Naive B cell (primary cell): Measurements from ENCODE around the gene AFF3. TPM values are rescaled to one million over a fixed set of nuclear protein-coding genes. Genes with fewer than 3 reads are reported as not detected.

Experiments
- ATAC-seq, 2 donors: fragments of 150-1000 bp; cut with Tn5 transposase; 2 replicates each; pipeline ENCODE4 v1.10.0; 2021; ENCODE audit warnings: low read depth in 2 of 2, mild to moderate bottlenecking in 2 of 2, moderate library complexity in 2 of 2
- DNase-seq: peaks from one replicate; pipeline ENCODE4 v3.0.0; 2022
- H3K27ac Mint-ChIP-seq, 6 donors: one replicate each; pipeline ENCODE4 v1.8.0; 2020 to 2022; ENCODE audit warnings: mild to moderate bottlenecking in 6 of 6, mixed read lengths in 6 of 6, moderate library complexity in 5 of 6, inconsistent platforms in 2 of 6
- H3K27me3 Mint-ChIP-seq, 3 donors: one replicate each; pipeline ENCODE4 v1.8.0; 2021 to 2022; ENCODE audit warnings: mixed read lengths in 3 of 3, mild to moderate bottlenecking in 1 of 3
- H3K36me3 Mint-ChIP-seq, 2 donors: one replicate each; pipeline ENCODE4 v1.8.0; 2020 to 2022; ENCODE audit warnings: mixed read lengths in 2 of 2, inconsistent platforms in 1 of 2, mild to moderate bottlenecking in 1 of 2
- H3K4me1 Mint-ChIP-seq, 3 donors: one replicate each; pipeline ENCODE4 v1.8.0; 2020 to 2022; ENCODE audit warnings: mixed read lengths in 3 of 3, inconsistent platforms in 1 of 3, mild to moderate bottlenecking in 1 of 3, moderate library complexity in 1 of 3
- H3K4me3 Mint-ChIP-seq, 8 donors: one replicate each; pipeline ENCODE4 v1.8.0; 2020 to 2022; ENCODE audit warnings: mild to moderate bottlenecking in 8 of 8, mixed read lengths in 8 of 8, moderate library complexity in 8 of 8, inconsistent platforms in 2 of 8
- H3K9me3 Mint-ChIP-seq, 7 donors: one replicate each; pipeline ENCODE4 v1.8.0; 2020 to 2022; ENCODE audit warnings: mixed read lengths in 7 of 7, mild to moderate bottlenecking in 5 of 7, inconsistent platforms in 2 of 7, moderate library complexity in 1 of 7
- polyA plus RNA-seq, 6 donors: library from polyadenylated mRNA; unstranded; fragments of 300-500 nt; fragmentation: Illumina TruSeq; gene quantifications; one replicate each; pipeline ENCODE4 v1.2.3, GENCODE V29; 2021; ENCODE audit warnings: low read depth in 6 of 6

AFF3 gene
- polyA plus RNA-seq, 6 donors from 2014 or later, result 43.8 to 255 (median 96.8) TPM

GRCh38 chr2:100137866-100138570, 4.4 kb downstream of the AFF3 start:
- Mint-ChIP-seq H3K36me3 (peaks cover 18 to 25% of the 10 kb centered on the region in 2 donors), H3K9me3 (peaks cover 0 to 2% (median 0%) of the 10 kb centered on the region in 7 donors), H3K27me3 (no peaks in the 10 kb centered on the region), H3K4me3 (peak overlapping the region in 5 of 8 donors; percentile 92 to 100 (median 98)), H3K4me1 (peaks cover 34 to 45% (median 43%) of the 10 kb centered on the region in 3 donors), H3K27ac (peak overlapping the region; percentile 56 to 92 (median 82))
- ATAC-seq (no peak), DNase-seq (no peak)

DNA sequence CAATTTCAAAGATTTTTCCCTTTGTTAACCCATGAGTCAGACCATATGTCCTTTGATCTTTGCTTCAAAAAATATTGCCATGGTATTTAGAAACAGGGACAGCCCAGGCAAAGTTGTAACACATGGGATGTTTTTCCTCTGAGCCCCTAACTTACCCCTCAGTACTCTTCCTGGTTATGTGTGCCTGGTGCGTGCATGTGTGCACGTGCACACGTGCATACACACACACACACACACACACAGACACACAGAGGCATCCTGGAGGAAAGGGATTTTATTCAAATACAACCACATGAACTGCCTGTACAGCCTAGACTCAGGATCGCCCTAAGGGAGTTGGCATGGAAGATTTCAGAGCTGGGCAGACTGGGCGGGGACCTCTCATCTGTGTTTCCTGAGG, 5.1 kb downstream of the AFF3 start:
- Mint-ChIP-seq H3K9me3 (peaks cover 0 to 2% (median 0%) of the 10 kb centered on the region in 7 donors), H3K36me3 (peaks cover 14 to 22% of the 10 kb centered on the region in 2 donors), H3K27me3 (no peaks in the 10 kb centered on the region), H3K4me1 (peaks cover 32 to 42% (median 42%) of the 10 kb centered on the region in 3 donors), H3K27ac (peak overlapping the region in 5 of 6 donors; percentile 69 to 92 (median 80)), H3K4me3 (peak overlapping the region in 5 of 8 donors; percentile 92 to 100 (median 98))
- DNase-seq (no peak), ATAC-seq (no peak)

GRCh38 chr2:100136310-100136709, 6.1 kb downstream of the AFF3 start:
- Mint-ChIP-seq H3K27ac (no peak overlapping the region), H3K4me3 (no peak overlapping the region), H3K36me3 (peaks cover 8 to 12% of the 10 kb centered on the region in 2 donors), H3K4me1 (peaks cover 39 to 51% (median 48%) of the 10 kb centered on the region in 3 donors), H3K9me3 (no peaks in the 10 kb centered on the region), H3K27me3 (no peaks in the 10 kb centered on the region)
- peak; percentile 13 to 27 for ATAC-seq
- DNase-seq, result peak; percentile 32

DNA sequence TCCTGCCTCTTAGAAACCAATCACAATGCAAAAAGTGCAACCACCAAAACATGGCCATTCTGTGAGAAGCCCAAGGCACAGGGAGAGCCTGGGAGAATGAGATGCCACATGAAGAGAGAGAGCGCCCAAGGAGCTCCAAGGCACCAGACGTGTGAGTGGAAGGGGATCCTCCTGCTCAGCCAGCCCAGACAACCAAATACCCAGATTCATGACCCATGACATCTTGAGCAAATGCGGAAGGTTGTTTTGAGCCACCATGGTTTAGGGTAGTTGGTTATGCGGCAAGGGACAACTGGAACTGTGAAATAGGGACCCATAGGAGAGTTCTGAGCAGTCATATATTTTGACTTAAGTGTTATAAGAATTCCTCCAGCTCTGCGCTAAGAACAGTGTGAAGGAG, 7.0 kb downstream of the AFF3 start:
- Mint-ChIP-seq H3K9me3 (no peaks in the 10 kb centered on the region), H3K36me3 (peaks cover 3 to 5% of the 10 kb centered on the region in 2 donors), H3K4me1 (peaks cover 40 to 57% (median 51%) of the 10 kb centered on the region in 3 donors), H3K27me3 (no peaks in the 10 kb centered on the region), H3K4me3 (no peak overlapping the region), H3K27ac (no peak overlapping the region)
- DNase-seq, result no peak
- peak; percentile 63 to 69 for ATAC-seq

DNA sequence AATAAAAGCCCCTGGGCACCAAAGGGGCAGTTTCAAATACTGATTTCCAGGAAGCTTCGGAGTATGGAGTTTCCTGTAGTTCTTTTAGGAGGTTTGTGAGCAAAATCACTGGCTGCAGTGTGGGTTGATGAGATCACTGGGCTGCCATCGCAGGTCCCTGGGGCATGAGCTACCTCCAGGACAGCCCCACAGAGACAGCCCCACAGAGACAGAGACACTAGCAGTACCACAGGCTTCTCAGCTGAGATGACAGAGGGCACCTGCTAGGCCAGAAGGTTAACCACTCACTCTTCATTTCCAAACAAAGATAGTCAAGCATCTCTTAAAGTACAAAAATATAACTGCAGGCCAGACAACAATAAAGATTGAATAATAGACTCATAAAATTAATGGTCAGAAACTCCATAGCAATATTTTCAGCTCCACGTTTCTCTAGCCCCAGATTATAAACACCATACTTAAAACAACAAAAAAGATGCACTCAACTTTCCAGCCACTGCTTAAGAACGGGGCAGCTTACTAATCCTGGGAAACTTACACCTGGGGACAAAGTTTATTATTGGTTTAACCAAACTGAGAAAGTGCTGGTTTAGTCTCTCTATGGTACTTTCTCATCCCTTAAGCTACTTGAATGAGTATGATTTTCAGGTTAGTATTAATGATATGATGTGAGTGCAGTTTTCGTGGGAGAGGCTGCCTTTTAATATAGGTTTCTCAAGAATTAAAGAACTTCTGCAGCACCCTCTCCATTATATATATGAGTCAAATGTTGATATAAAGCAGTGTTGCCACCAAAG, 11.6 kb downstream of the AFF3 start:
- H3K4me3 Mint-ChIP-seq, result peak overlapping the region in 4 of 8 donors; percentile 26 to 47 (median 37)
- H3K27me3 Mint-ChIP-seq, result no peaks in the 10 kb centered on the region
- no peaks in the 10 kb centered on the region for H3K9me3 Mint-ChIP-seq
- H3K27ac Mint-ChIP-seq, result peak overlapping the region; percentile 31 to 85 (median 69)
- DNase-seq, result no peak
- ATAC-seq, result no peak
- H3K36me3 Mint-ChIP-seq, result peaks cover 5% of the 10 kb centered on the region in 2 donors
- H3K4me1 Mint-ChIP-seq, result peaks cover 41 to 65% (median 57%) of the 10 kb centered on the region in 3 donors

- DNase-seq (no peak), ATAC-seq (no peak)
- Mint-ChIP-seq H3K27ac (peak overlapping the region in 3 of 6 donors; percentile 83 to 91 (median 86)), H3K4me3 (peak overlapping the region in 2 of 8 donors; percentile 13 to 33), H3K9me3 (no peaks in the 10 kb centered on the region), H3K27me3 (no peaks in the 10 kb centered on the region), H3K36me3 (peaks cover 25 to 37% of the 10 kb centered on the region in 2 donors), H3K4me1 (peaks cover 68 to 85% (median 80%) of the 10 kb centered on the region in 3 donors)
These were observed 15.4 kb downstream of the AFF3 start for GRCh38 chr2:100126897-100127401.

DNA sequence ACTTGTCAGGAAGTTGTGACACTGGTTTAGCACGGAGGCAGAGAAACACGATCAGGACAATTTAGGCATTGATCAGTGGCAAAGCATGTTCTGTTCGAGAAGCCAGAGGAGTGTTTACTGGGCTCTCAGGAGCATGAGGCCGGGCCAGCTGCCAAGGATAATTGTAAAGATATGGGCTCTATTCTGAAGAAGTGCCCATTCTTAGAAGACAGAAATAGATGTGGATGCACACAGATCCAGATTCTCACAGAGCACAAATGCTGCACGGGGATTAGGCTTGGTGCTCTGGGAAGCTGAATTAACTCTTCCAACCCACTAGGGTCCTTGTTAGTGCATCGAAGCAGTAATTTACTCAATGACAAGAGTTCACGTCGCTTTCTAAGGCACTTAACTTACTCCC, 16.2 kb downstream of the AFF3 start:
- H3K9me3 Mint-ChIP-seq, result peaks cover 0 to 3% (median 0%) of the 10 kb centered on the region in 7 donors
- H3K4me3 Mint-ChIP-seq, result no peak overlapping the region
- ATAC-seq (no peak), DNase-seq (no peak)
- peak overlapping the region in 4 of 6 donors; percentile 54 to 95 (median 77) for H3K27ac Mint-ChIP-seq
- no peaks in the 10 kb centered on the region for H3K27me3 Mint-ChIP-seq
- H3K36me3 Mint-ChIP-seq, result peaks cover 25 to 44% of the 10 kb centered on the region in 2 donors
- peaks cover 69 to 85% (median 78%) of the 10 kb centered on the region in 3 donors for H3K4me1 Mint-ChIP-seq

- Mint-ChIP-seq H3K4me3 (peak overlapping the region in 4 of 8 donors; percentile 13 to 51 (median 34)), H3K27me3 (no peaks in the 10 kb centered on the region), H3K36me3 (peaks cover 25 to 49% of the 10 kb centered on the region in 2 donors), H3K4me1 (peaks cover 69 to 85% (median 78%) of the 10 kb centered on the region in 3 donors), H3K27ac (peak overlapping the region; percentile 69 to 95 (median 84)), H3K9me3 (peaks cover 0 to 3% (median 0%) of the 10 kb centered on the region in 7 donors)
- DNase-seq (no peak), ATAC-seq (no peak)
These were observed 16.8 kb downstream of the AFF3 start for GRCh38 chr2:100125626-100126025.

GRCh38 chr2:100124761-100125160, 17.6 kb downstream of the AFF3 start:
- no peak for ATAC-seq
- Mint-ChIP-seq H3K27me3 (no peaks in the 10 kb centered on the region), H3K27ac (peak overlapping the region; percentile 48 to 91 (median 82)), H3K36me3 (peaks cover 27 to 54% of the 10 kb centered on the region in 2 donors), H3K9me3 (peaks cover 0 to 3% (median 0%) of the 10 kb centered on the region in 7 donors), H3K4me3 (peak overlapping the region in 3 of 8 donors; percentile 2 to 49 (median 30)), H3K4me1 (peaks cover 66 to 79% (median 75%) of the 10 kb centered on the region in 3 donors)
- DNase-seq, result no peak

DNA sequence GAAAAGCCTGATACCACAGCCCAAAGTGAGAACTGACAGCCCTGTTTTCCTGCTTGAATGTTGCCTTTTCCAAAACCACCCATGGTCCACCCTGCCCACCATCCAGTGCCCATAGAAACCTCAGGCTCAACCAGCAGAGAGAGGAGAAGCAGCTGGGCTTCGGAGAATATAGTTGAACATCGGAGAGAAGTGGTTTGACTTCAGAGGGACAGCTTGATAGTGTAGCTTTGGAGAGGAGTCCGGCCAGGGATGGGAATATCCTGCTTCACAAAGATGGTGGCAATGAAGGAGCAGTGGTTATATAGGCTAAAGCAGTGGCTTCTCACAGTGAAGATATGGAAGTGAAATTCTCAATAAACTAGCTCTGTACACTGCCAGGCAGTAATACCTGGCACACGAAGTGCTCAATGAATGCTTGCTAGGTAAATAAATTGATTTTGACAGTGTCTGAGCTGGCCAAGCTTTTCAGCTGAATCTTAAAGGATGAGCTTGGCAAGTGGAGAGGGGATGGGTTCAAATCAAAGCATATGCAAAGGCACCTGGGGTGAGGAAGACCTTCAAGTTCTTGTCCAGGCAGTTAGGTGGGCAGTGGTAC, 21.2 kb downstream of the AFF3 start:
- H3K4me1 Mint-ChIP-seq, result peaks cover 50 to 78% (median 60%) of the 10 kb centered on the region in 3 donors
- H3K27ac Mint-ChIP-seq, result peak overlapping the region; percentile 59 to 97 (median 78)
- DNase-seq (no peak), ATAC-seq (no peak)
- peaks cover 0 to 13% (median 9%) of the 10 kb centered on the region in 7 donors for H3K9me3 Mint-ChIP-seq
- no peaks in the 10 kb centered on the region for H3K27me3 Mint-ChIP-seq
- peaks cover 50 to 81% of the 10 kb centered on the region in 2 donors for H3K36me3 Mint-ChIP-seq
- peak overlapping the region in 2 of 8 donors; percentile 42 to 65 for H3K4me3 Mint-ChIP-seq

DNA sequence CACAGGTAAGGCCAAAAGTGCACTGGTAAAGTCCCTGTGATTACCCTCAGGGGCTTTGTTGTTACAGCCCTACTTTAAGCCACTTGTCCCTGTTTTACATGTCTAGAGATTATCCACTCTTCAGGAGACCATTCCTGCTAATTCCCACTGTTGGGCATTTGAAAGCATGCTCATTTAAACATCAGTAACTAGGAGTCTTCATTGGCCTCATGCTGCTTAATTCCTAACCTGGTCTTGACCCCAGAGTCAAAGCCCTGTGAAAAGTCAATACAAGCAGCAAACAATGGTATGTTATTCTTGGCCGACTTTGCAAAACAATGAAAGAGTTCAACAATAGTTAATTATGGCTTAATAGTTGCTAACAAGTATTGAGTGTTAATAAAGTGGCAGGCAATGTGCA, 23.2 kb downstream of the AFF3 start:
- Mint-ChIP-seq H3K4me1 (peaks cover 48 to 76% (median 52%) of the 10 kb centered on the region in 3 donors), H3K4me3 (peak overlapping the region in 1 of 8 donors; percentile 55), H3K27me3 (no peaks in the 10 kb centered on the region), H3K27ac (peak overlapping the region in 4 of 6 donors; percentile 1 to 97 (median 71)), H3K36me3 (peaks cover 49 to 65% of the 10 kb centered on the region in 2 donors), H3K9me3 (peaks cover 0 to 13% (median 9%) of the 10 kb centered on the region in 7 donors)
- ATAC-seq (no peak), DNase-seq (no peak)

DNA sequence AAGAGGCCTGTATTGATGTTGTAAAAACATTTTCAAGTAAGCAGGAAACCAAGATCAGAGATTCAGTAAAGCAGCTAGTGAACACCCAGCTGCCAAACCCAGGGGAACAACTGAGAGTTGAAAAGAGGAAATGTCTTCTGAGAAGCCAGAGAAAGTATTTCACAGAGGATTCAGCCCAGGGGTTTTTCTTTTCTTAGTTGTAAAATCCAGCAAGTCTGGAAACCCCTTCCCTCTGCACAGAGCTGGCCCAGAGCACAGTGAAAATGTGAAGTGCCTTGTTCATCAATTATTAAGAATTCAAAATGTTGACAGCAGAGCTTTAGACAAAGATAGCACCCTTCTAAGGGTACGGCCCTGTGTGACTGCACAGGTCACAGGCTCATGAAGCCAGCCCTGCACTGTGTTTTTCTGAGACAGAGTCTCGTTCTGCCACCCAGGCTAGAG, 28.4 kb downstream of the AFF3 start:
- Mint-ChIP-seq H3K36me3 (peaks cover 31 to 45% of the 10 kb centered on the region in 2 donors), H3K4me1 (peaks cover 63 to 85% (median 63%) of the 10 kb centered on the region in 3 donors), H3K4me3 (peak overlapping the region; percentile 46 to 88 (median 80)), H3K27me3 (no peaks in the 10 kb centered on the region), H3K9me3 (peaks cover 0 to 13% (median 9%) of the 10 kb centered on the region in 7 donors), H3K27ac (peak overlapping the region; percentile 59 to 97 (median 92))
- DNase-seq, result peak; percentile 66
- peak; percentile 57 to 65 for ATAC-seq
